VCaP (cell line): ENCODE results near the gene SLC22A17.
A peak's percentile ranks its signal among the peaks of the same experiment; 100 is the strongest.

Experiments
- H3K27ac ChIP-seq: fragments of 450-650 bp; 2 replicates; pipeline ENCODE4 v1.5.1; 2017
- CTCF ChIP-seq: fragments of 450-650 bp; conservative IDR thresholded peaks from 2 replicates; pipeline ENCODE4 v1.5.1; 2017; ENCODE audit warnings: mild to moderate bottlenecking, moderate library complexity

The SLC22A17 gene

GRCh38 chr14:23319746-23320583 lies 32.7 kb downstream of the SLC22A17 start:
- H3K27ac ChIP-seq = peak overlapping the region; percentile 94
- TF ChIP-seq CTCF = no peak

GRCh38 chr14:23316300-23316699 lies 36.4 kb downstream of the SLC22A17 start:
- no peak overlapping the region for H3K27ac ChIP-seq
- TF ChIP-seq CTCF = no peak

GRCh38 chr14:23310546-23310945 lies 42.1 kb downstream of the SLC22A17 start:
- no peak overlapping the region for H3K27ac ChIP-seq
- TF ChIP-seq CTCF = no peak

GRCh38 chr14:23308721-23309445 lies 43.8 kb downstream of the SLC22A17 start:
- peak overlapping the region; percentile 87; the same call in 1 of the 2 replicates for H3K27ac ChIP-seq

GRCh38 chr14:23307687-23308644 lies 44.7 kb downstream of the SLC22A17 start:
- peak overlapping the region; percentile 87; the same call in 1 of the 2 replicates for H3K27ac ChIP-seq
- TF ChIP-seq CTCF = no peak

More at GRCh38 chr14:23308721-23309445, 43.8 kb downstream of the SLC22A17 start:
- TF ChIP-seq CTCF = no peak

- peak overlapping the region; percentile 87 for H3K27ac ChIP-seq
- TF ChIP-seq CTCF = no peak
These were observed 45.5 kb downstream of the SLC22A17 start for GRCh38 chr14:23307146-23307530.
